HuH-7.5 (cell line): ENCODE results near the gene MRGPRG.

Source experiments
- DNase-seq: peaks from one replicate; pipeline ENCODE4 v3.0.0; 2011; ENCODE audit warnings: low spot score

Gene MRGPRG

GRCh38 chr11:3207526-3208189 lies 11.0 kb downstream of the MRGPRG start:
- DNase-seq: no peak

DNA sequence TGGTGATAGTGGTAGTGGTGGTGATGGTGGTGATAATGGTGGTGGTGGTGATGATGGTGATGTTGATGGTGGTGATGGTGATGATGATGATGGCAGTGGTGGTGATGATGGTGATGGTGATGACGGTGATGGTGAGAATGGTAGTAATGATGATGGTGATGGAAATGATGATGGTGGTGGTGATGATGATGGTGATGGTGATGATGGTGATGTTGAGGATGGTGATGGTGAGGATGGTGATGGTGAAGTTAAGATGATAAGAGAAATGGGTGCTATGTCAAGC lies 11.8 kb downstream of the MRGPRG start:
- DNase-seq: no peak

GRCh38 chr11:3206156-3206921 lies 12.3 kb downstream of the MRGPRG start:
- DNase-seq: no peak

DNA sequence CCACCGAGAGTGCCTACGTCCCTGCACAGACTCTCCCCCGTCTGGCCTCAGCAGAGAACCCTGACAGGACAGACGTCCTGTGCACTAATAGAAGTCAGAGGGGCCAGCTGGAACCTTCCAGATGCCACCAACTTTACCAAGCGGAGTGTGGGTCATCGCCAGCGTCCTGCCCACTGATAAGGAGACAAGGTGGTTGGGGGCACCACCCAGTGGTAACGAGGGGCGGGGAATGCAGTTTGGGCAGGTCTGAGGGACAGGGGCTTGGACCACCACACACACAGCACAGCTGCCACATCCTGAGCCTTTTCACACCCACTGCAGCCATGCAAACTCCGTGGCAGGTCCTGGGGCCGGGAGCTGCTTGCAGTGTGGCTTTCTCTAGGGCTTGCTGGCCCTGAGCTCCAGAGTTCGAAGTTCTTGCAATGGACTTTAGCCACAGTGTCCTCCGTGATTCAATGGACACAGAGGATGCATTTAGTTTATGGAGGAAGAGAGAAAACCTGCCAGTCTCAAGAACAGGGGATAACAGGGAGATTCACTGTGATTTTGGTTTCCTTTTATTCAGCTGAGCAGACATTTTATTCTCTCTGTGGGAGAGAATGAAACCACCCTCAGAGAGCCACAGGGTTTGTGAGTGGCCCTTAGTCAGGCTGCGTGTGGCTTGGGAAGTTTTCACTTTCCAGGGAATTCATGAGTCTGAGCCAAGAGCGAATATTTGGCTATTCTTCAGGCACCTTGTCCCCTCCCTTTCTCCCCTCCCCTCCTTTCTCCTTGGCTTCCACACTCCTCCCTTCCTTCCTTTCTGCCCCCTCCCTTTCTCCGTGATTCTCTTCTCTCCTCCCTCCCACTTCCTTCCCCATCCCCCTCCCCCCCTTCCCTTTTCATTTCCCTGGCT lies 13.1 kb downstream of the MRGPRG start:
- no peak for DNase-seq

DNA sequence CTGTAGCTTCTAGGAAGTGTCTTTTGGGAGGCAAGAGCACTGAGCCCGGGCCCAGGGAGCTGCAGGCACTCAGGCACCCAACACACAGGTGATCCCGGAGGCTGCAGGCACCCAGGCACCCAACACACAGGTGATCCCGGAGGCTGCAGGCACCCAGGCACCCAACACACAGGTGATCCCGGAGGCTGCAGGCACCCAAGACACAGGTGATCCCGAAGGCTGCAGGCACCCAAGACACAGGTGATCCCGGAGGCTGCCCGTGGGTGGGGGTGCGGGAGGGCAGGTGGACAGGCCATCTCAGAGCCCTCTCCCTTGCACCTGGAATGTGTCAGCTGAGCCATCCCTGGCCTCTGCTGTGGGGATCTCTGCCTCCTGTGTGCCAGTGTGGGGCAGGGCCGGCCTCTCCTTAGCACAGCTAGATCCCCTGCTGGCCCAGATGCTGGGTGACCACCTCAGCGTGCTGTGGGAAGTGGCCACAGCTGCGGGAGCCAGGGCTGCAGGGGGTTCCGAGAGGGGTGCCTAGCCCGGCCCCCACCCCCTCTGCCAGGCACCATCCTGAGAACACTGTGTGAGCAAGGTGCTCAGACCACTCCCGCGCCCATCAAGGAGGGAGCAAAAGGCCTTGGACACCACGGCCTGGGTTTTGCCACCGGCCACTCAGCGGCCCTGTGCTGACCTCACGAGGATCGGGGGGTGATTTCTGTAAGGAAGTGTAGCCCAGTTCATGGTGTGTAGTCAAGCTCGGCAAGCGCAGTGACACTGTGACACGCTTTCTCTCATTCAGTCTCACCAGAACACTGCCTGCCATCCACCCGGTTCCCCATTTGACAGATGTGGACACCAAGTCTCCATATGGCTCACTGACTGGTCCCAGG lies 14.2 kb downstream of the MRGPRG start:
- no peak for DNase-seq

- DNase-seq: no peak
Observed at GRCh38 chr11:3203221-3204043, 15.2 kb downstream of the MRGPRG start.

GRCh38 chr11:3202759-3203158 lies 15.9 kb downstream of the MRGPRG start:
- no peak for DNase-seq

DNA sequence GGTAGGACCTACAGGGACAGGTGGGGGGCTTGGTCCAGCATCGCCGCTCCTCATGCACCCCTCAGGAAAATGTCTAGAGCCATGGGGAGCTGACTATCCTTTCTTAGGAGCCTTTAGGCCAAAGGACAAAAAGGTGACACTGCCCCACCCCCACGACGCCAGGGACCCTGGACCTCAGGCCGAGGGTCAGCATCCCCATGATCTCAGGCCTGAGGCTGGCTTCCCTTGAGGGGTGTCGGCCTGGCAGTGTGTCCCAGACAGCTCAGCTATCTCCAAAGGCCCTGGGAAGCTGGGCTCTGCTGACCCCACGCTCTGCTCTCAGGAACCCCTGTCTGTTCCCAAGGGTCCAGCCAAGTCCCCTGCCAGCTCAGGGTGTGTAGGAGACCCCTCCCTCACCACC lies 16.3 kb downstream of the MRGPRG start:
- no peak for DNase-seq

- DNase-seq: no peak
Observed at GRCh38 chr11:3201677-3202181, 16.9 kb downstream of the MRGPRG start.

DNA sequence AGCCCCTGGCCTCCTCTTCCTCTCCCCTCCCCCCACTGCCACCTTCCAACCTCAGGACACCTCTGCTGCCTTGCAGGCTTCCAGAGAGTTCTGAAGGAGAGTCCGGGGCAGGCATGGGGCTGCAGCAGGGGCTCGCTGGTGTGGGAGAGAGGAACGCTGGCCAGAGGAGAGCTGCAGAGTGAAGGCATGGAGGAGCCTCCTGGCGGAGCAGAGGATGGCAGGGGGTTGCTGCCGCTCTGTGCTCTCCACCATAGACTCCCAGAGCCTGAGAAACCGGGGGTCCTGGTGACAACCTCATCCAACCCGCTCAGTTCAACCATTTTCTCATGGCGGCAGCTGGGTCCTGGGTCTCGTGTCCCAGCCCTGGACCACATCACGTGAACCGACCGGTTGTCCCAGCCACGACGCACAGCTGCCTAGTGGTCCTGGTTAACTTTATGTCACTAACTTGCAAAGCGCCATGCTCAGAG lies 17.5 kb downstream of the MRGPRG start:
- DNase-seq: no peak

GRCh38 chr11:3200388-3201111 lies 18.1 kb downstream of the MRGPRG start:
- DNase-seq: no peak

- no peak for DNase-seq
Observed at GRCh38 chr11:3199537-3200295, 18.9 kb downstream of the MRGPRG start.

GRCh38 chr11:3198815-3199214 lies 19.8 kb downstream of the MRGPRG start:
- no peak for DNase-seq

GRCh38 chr11:3197878-3198528 lies 20.6 kb downstream of the MRGPRG start:
- DNase-seq: no peak

DNA sequence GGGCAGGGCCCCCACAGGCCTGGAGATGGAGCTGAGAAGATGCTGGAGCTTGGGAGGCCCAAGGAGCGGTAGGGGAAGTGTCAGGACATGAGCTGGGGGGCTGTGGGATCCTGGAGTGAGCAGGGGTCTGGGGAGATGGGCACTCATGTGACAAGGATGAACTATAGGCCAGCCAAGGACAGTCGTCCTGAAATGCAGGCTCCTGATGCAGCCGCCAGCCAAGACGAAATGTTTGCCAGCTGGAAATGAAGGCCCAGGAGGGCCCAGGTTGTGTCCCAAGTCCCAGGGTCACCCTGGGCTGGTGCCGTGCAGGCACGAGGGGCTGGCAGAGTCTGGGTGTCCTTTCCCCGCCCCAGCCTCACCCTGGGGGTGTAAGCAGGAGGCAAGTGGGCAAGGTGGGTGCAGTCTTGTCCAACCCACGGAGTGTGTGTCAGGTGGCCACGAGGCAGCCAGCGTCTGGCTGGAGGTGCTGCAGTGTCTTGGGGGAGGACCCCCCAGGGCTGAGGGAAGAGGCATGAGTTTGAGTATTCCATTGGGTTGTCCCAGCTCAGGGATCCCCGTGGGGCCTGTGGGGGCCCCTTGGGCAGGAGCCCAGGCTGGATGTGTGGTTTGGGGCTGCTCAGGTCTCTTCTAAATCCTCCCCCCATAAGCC lies 21.4 kb downstream of the MRGPRG start:
- DNase-seq: no peak

- DNase-seq: no peak
Observed at GRCh38 chr11:3196161-3197043, 22.2 kb downstream of the MRGPRG start.
